HepG2 (cell line): Measurements from ENCODE around the gene ADGRB3. TPM values are rescaled to one million over a fixed set of nuclear protein-coding genes. Genes with fewer than 3 reads are reported as not detected.

Experiments
- ATAC-seq: fragments of 200-7000 bp; cut with Tn5 transposase; 3 replicates; pipeline ENCODE4 v1.9.1; 2020; ENCODE audit warnings: mild to moderate bottlenecking, moderate library complexity
- BruUV-seq: library from RNA; stranded (reverse); fragments of 400-500 nt; replicated peaks from 2 replicates; lab custom pipeline; 2021; lab: Mats Ljungman, UMichigan
- CTCF ChIA-PET: fragments of 300-600 bp; formaldehyde crosslinking; extraction: SDS; loops from one replicate; lab custom pipeline; 2021; ENCODE audit warnings: low total read pairs, inconsistent platforms, low intra/inter-chr PET ratio; lab: Yijun Ruan, JAX
- POLR2A ChIA-PET: fragments of 350-600 bp; sonication (Branson Sonifier 250); formaldehyde crosslinking; loops from one replicate; lab custom pipeline; 2020; ENCODE audit warnings: antibody characterized with exemption, inconsistent platforms; lab: Yijun Ruan, JAX
- DNase-seq: peaks from one replicate; pipeline ENCODE4 v3.0.0-alpha.2; 2015; ENCODE audit warnings: low spot score
- FAIRE-seq: peaks from 3 replicates; lab custom pipeline; 2011; peaks lifted over from hg19 to GRCh38; lab: Jason Lieb, UNC
- H2AFZ ChIP-seq: one replicate; pipeline ENCODE4 v1.6.1; 2011; ENCODE audit warnings: low read length, inconsistent platforms
- H3K27ac ChIP-seq: fragments of 300-600 bp; 3 replicates; pipeline ENCODE4 v1.8.0; 2011; ENCODE audit warnings: mixed run types, mild to moderate bottlenecking, mixed read lengths, low read length, inconsistent platforms; ENCODE audit not compliant: insufficient read depth; ENCODE audit errors: extremely low read length
- H3K27me3 ChIP-seq, 2 experiments: fragments of 200-600 bp in 1 of 2; 2 replicates in 1 of 2; 3 replicates in 1 of 2; pipeline versions ENCODE4 v1.6.0 to v1.8.0; 2011; ENCODE audit warnings: low read length in 2 of 2, mild to moderate bottlenecking in 2 of 2, moderate library complexity in 2 of 2, inconsistent platforms in 1 of 2; ENCODE audit not compliant: insufficient read depth in 2 of 2, control insufficient read depth in 1 of 2
- H3K36me3 ChIP-seq, 2 experiments: fragments of 200-600 bp in 1 of 2; replicated peaks in 1 of 2; 2 replicates in 1 of 2; 3 replicates in 1 of 2; pipeline versions ENCODE4 v1.5.1 to v1.8.0; 2011; ENCODE audit warnings: low read length in 2 of 2, inconsistent platforms in 1 of 2; ENCODE audit not compliant: insufficient read depth in 2 of 2, control insufficient read depth in 1 of 2
- H3K4me1 ChIP-seq: 2 replicates; pipeline ENCODE4 v1.5.1; 2012; ENCODE audit warnings: low read length, inconsistent platforms; ENCODE audit not compliant: insufficient read depth
- H3K4me2 ChIP-seq: 2 replicates; pipeline ENCODE4 v1.6.0; 2011; ENCODE audit warnings: low read depth, low read length, inconsistent platforms
- H3K4me3 ChIP-seq, 3 experiments: fragments of 200-600 bp in 1 of 3; sonication (generic), shearing (Covaris generic) in 1 of 3; replicated peaks in 1 of 3; 2 replicates each; pipeline ENCODE4 v1.5.1; 2011 to 2016; ENCODE audit warnings: low read length in 3 of 3, inconsistent platforms in 2 of 3, low read depth in 2 of 3, mild to moderate bottlenecking in 2 of 3, control low read depth in 1 of 3, mixed read lengths in 1 of 3; ENCODE audit not compliant: insufficient read depth in 1 of 3
- H3K79me2 ChIP-seq: one replicate; pipeline ENCODE4 v1.6.1; 2011; ENCODE audit warnings: low read length, inconsistent platforms; ENCODE audit not compliant: insufficient read depth
- H3K9ac ChIP-seq: 2 replicates; pipeline ENCODE4 v1.6.0; 2011; ENCODE audit warnings: mild to moderate bottlenecking, low read depth, low read length, inconsistent platforms; ENCODE audit not compliant: insufficient read depth
- H3K9me3 ChIP-seq: 2 replicates; pipeline ENCODE4 v1.5.1; 2012; ENCODE audit warnings: mild to moderate bottlenecking, low read length
- H4K20me1 ChIP-seq: 2 replicates; pipeline ENCODE4 v1.6.0; 2011; ENCODE audit warnings: inconsistent platforms, mild to moderate bottlenecking, low read length, moderate library complexity; ENCODE audit not compliant: insufficient read depth
- BORCS8-MEF2B ChIP-seq: sonication (generic); formaldehyde crosslinking; IDR thresholded peaks from 2 replicates; pipeline ENCODE4 v1.8.0; 2022; ENCODE audit warnings: mild to moderate bottlenecking, missing genetic modification reagents
- ELF1 ChIP-seq: sonication (generic); formaldehyde crosslinking; IDR thresholded peaks from 2 replicates; pipeline ENCODE4 v1.4.0; 2020; ENCODE audit warnings: missing genetic modification reagents
- GATA4 ChIP-seq: sonication (generic); IDR thresholded peaks from 2 replicates; pipeline ENCODE4 v1.6.1; 2016; ENCODE audit warnings: antibody characterized with exemption, low read depth, borderline replicate concordance
- GATAD1 ChIP-seq: IDR thresholded peaks from 2 replicates; pipeline ENCODE4 v1.6.1; 2016; ENCODE audit warnings: missing genetic modification reagents, missing compliant biosample characterization
- HOXA3 ChIP-seq: sonication (generic); formaldehyde crosslinking; IDR thresholded peaks from 2 replicates; pipeline ENCODE4 v1.5.0; 2020; ENCODE audit warnings: missing genetic modification reagents
- ISX ChIP-seq: sonication (generic); formaldehyde crosslinking; conservative IDR thresholded peaks from 2 replicates; pipeline ENCODE4 v1.5.0; 2020; ENCODE audit warnings: missing genetic modification reagents
- MAF1 ChIP-seq: sonication (generic); formaldehyde crosslinking; IDR thresholded peaks from 2 replicates; pipeline ENCODE4 v1.5.0; 2020; ENCODE audit warnings: missing genetic modification reagents, borderline replicate concordance
- MAFK ChIP-seq, 2 experiments: IDR thresholded peaks in 1 of 2; conservative IDR thresholded peaks in 1 of 2; 2 replicates each; pipeline ENCODE4 v1.6.1; 2011; ENCODE audit warnings: improper control_type of control experiment in 2 of 2, low read length in 2 of 2
- PREB ChIP-seq: sonication (generic); formaldehyde crosslinking; IDR thresholded peaks from 2 replicates; pipeline ENCODE4 v1.4.0; 2020; ENCODE audit warnings: missing genetic modification reagents
- RBAK ChIP-seq: sonication (generic); formaldehyde crosslinking; IDR thresholded peaks from 2 replicates; pipeline ENCODE4 v1.5.1; 2020; ENCODE audit warnings: mild to moderate bottlenecking, missing genetic modification reagents
- SMYD3 ChIP-seq: sonication (generic); formaldehyde crosslinking; IDR thresholded peaks from 2 replicates; pipeline ENCODE4 v1.8.1; 2023; ENCODE audit warnings: mild to moderate bottlenecking, missing genetic modification reagents
- ZFY ChIP-seq: sonication (generic); formaldehyde crosslinking; IDR thresholded peaks from 2 replicates; pipeline ENCODE4 v1.4.0; 2020; ENCODE audit warnings: missing genetic modification reagents
- ZIK1 ChIP-seq: sonication (generic); formaldehyde crosslinking; IDR thresholded peaks from 2 replicates; pipeline ENCODE4 v1.5.0; 2020; ENCODE audit warnings: mild to moderate bottlenecking, low read depth, missing genetic modification reagents, borderline replicate concordance
- ZNF564 ChIP-seq: sonication (generic); formaldehyde crosslinking; IDR thresholded peaks from 2 replicates; pipeline ENCODE4 v1.8.1; 2023; ENCODE audit warnings: mild to moderate bottlenecking, missing genetic modification reagents
- ZNF577 ChIP-seq: sonication (generic); formaldehyde crosslinking; IDR thresholded peaks from 2 replicates; pipeline ENCODE4 v1.4.0; 2020; ENCODE audit warnings: mild to moderate bottlenecking, low read depth, missing genetic modification reagents, borderline replicate concordance
- ZNF597 ChIP-seq: sonication (generic); formaldehyde crosslinking; IDR thresholded peaks from 2 replicates; pipeline ENCODE4 v1.5.0; 2020; ENCODE audit warnings: missing genetic modification reagents
- ZNF770 ChIP-seq: sonication (generic); formaldehyde crosslinking; IDR thresholded peaks from 2 replicates; pipeline ENCODE4 v1.5.0; 2020; ENCODE audit warnings: mild to moderate bottlenecking, missing genetic modification reagents
- WGBS: methylation state at CpG from one replicate; pipeline ENCODE4 v1.1.6; 2017; ENCODE audit warnings: low lambda C conversion rate; 5-methylcytosine and 5-hydroxymethylcytosine counted together
- in situ Hi-C: cut with HindIII; loops from 2 replicates; pipeline ENCODE4 v1.10.0; 2017; ENCODE audit warnings: low pct_unique_long_range_greater_than_20kb; ENCODE audit not compliant: extremely low pct_ligation_motif_present
- intact Hi-C: fragments of 100-400 bp; cut with micrococcal nuclease; formaldehyde crosslinking; loops from one replicate; pipeline ENCODE4 v1.10.0; 2022; ENCODE audit not compliant: unreplicated experiment
- polyA plus RNA-seq, 8 experiments: library from polyadenylated mRNA; depleted of rRNA in 3 of 8; stranded (reverse) in 7 of 8; unstranded in 1 of 8; fragments of >200 nt; fragmentation: Illumina TruSeq in 4 of 8; extraction: Trizol in 4 of 8; gene quantifications; 2 replicates each; pipeline versions ENCODE4 v1.2.1 to v1.2.3, GENCODE V29; 2011 to 2016; ENCODE audit warnings: low read depth in 4 of 8, missing spikeins in 1 of 8, mixed read lengths in 1 of 8; ENCODE audit not compliant: insufficient read depth in 1 of 8
- total RNA-seq, 5 experiments: library from RNA; depleted of rRNA; stranded (reverse); fragments of >200 nt; fragmentation: Illumina TruSeq; extraction: Trizol; gene quantifications; 2 replicates each; pipeline ENCODE4 v1.2.3, GENCODE V29; 2016; ENCODE audit warnings: low read depth in 1 of 5

Gene ADGRB3
- total and polyA plus RNA-seq, 2 of the 13 experiments (the other 11 are each of a cell fraction or from before 2014, with no cell fraction given) = not detected

GRCh38 chr6:69027861-69028260 lies 392.8 kb downstream of the ADGRB3 start:
- Histone ChIP-seq H3K4me2 (no peak overlapping the region), H3K27ac (no peak overlapping the region)
- no peak for TF ChIP-seq ZIK1 (CRISPR knock-in tag)
- TF ChIP-seq SMYD3 (CRISPR knock-in tag) = no peak
- no peak for TF ChIP-seq ELF1 (CRISPR knock-in tag)
- no peak for TF ChIP-seq BORCS8-MEF2B (CRISPR knock-in tag)
- TF ChIP-seq MAFK (conservative IDR thresholded peaks at IDR 0.05 in 1 of 2, IDR thresholded peaks at IDR 0.05 in 1 of 2; ENCODE audit: low read length in 2 of 2) = no peak
- no peak for TF ChIP-seq GATA4
- no peak for TF ChIP-seq ZFY (CRISPR knock-in tag)
- TF ChIP-seq ZNF770 (CRISPR knock-in tag) = no peak
- no peak for TF ChIP-seq ZNF564 (CRISPR knock-in tag)
- no peak for TF ChIP-seq HOXA3
- no peak for TF ChIP-seq ISX (CRISPR knock-in tag)
- no peak for TF ChIP-seq MAF1 (CRISPR knock-in tag)
- no peak for TF ChIP-seq PREB (CRISPR knock-in tag)
- no peak for TF ChIP-seq ZNF597 (CRISPR knock-in tag)
- no peak for TF ChIP-seq ZNF577 (CRISPR knock-in tag)
- TF ChIP-seq GATAD1 = no peak
- no peak for TF ChIP-seq RBAK (CRISPR knock-in tag)
- TF ChIP-seq, all 625 proteins: peak for 0
- no peaks in the 10 kb centered on the region for H3K4me1 ChIP-seq
- H3K9me3 ChIP-seq = no peaks in the 10 kb centered on the region
- no TSS peak for BruUV-seq
- POLR2A ChIA-PET = no interaction called here
- CTCF ChIA-PET = no interaction called here
- H3K36me3 ChIP-seq = no peaks in the 10 kb centered on the region
- H3K9ac ChIP-seq = no peak overlapping the region
- no peaks in the 10 kb centered on the region for H3K27me3 ChIP-seq
- no peaks in the 10 kb centered on the region for H4K20me1 ChIP-seq
- DNase-seq (no peak), FAIRE-seq (no peak), ATAC-seq (no peak)
- in situ Hi-C loops (no loop called here), intact Hi-C loops (no loop called here)
- 0% methylated on average over 1 of the region's 1 CpG for WGBS
- no peak overlapping the region for H3K4me3 ChIP-seq
- H3K79me2 ChIP-seq = no peaks in the 10 kb centered on the region
- H2AFZ ChIP-seq = no peak overlapping the region
